C4-2B (cell line): Measurements from ENCODE around the gene FBH1.

ENCODE experiments used
- CTCF ChIP-seq: fragments of 450-650 bp; conservative IDR thresholded peaks from 2 replicates; pipeline ENCODE4 v1.5.1; 2017; ENCODE audit warnings: mild to moderate bottlenecking
- ZFX ChIP-seq: fragments of 450-650 bp; IDR thresholded peaks from 2 replicates; pipeline ENCODE4 v1.6.1; 2017

DNA sequence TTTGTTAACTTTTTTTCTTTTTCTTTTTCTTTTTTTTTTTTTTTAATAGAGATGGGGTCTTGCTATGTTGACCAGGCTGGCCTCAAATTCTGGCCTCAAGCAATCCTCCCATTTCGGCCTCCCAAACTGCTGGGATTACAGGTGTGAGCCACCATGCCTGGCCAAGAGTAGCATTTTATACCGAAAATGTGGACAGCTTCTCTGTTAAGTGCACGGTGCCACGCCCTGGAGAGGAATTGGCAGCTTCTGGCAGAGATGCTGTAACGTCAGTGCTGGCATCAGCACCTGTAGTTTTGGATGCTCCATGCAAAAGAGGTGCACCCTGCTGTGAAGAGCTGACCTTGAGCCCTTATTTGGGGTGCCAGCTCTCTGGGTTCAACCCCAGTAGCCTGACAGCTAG lies 69.1 kb downstream of the FBH1 start:
- TF ChIP-seq CTCF (no peak), ZFX (no peak)
